ENCODE data around the gene ESPL1. TPM values are rescaled to one million over a fixed set of nuclear protein-coding genes. Genes with fewer than 3 reads are reported as not detected.

The ESPL1 gene
- total and polyA plus RNA-seq, 2 of the 13 experiments (the other 11 are each of a cell fraction or from before 2014, with no cell fraction given) = 5.8 to 11.5 TPM

DNA sequence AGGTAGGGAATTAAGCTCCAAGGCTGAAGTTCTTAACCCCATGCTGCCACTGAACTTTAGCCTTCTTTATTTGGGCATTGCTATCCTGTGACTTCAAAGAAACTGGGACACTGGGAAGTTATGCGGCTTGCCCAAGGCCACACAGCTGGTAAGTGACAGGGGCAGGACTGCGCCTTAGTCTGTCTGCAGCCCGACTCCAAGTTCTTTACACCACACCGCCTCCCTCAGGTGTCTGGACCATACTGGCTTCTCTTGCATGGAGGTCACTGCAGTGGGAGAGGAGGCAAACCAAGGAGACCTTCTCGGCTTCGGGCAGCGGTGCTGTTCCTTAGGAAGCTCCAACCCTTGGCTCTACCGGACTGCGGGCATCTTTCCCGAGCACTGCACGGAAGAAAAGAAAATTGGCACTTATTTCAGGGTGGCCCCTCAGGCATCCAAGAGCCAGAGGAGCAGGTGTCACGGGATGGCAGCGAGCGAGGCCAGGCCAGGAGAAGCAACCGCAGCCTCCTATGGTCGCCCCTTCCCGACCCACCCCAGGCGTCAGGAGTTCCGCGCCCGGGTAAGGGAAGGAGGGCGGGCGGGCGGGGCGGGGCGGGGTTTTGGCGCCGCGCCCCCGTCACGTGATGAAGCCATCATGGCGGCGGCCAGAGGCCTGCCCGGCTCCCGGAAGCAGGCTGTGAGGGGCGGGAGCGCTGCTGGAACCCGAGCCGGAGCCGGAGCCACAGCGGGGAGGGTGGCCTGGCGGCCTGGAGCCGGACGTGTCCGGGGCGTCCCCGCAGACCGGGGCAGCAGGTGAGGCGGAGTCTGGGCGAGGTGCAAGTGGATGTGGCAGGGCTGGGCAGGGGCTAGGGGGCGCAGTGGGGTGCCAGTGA, 16.4 kb upstream of the ESPL1 start (continued):
- TF ChIP-seq KDM5B (CRISPR knock-in tag; IDR thresholded peaks at IDR 0.05; ENCODE audit: borderline replicate concordance) = peak; percentile 52; the same call in 1 of the 2 replicates
- 0 out of 2 replicates have a peak, but pooled peaks have one; percentile 22 for TF ChIP-seq ETV6 (CRISPR knock-in tag; conservative IDR thresholded peaks at IDR 0.05)
- peak; percentile 47; the same call in 1 of the 2 replicates for TF ChIP-seq AKAP8 (CRISPR knock-in tag; IDR thresholded peaks at IDR 0.05)
- TF ChIP-seq RBFOX2 (IDR thresholded peaks at IDR 0.05; ENCODE audit: low read depth, low read length) = peak; percentile 84
- TF ChIP-seq, protein P1, sequence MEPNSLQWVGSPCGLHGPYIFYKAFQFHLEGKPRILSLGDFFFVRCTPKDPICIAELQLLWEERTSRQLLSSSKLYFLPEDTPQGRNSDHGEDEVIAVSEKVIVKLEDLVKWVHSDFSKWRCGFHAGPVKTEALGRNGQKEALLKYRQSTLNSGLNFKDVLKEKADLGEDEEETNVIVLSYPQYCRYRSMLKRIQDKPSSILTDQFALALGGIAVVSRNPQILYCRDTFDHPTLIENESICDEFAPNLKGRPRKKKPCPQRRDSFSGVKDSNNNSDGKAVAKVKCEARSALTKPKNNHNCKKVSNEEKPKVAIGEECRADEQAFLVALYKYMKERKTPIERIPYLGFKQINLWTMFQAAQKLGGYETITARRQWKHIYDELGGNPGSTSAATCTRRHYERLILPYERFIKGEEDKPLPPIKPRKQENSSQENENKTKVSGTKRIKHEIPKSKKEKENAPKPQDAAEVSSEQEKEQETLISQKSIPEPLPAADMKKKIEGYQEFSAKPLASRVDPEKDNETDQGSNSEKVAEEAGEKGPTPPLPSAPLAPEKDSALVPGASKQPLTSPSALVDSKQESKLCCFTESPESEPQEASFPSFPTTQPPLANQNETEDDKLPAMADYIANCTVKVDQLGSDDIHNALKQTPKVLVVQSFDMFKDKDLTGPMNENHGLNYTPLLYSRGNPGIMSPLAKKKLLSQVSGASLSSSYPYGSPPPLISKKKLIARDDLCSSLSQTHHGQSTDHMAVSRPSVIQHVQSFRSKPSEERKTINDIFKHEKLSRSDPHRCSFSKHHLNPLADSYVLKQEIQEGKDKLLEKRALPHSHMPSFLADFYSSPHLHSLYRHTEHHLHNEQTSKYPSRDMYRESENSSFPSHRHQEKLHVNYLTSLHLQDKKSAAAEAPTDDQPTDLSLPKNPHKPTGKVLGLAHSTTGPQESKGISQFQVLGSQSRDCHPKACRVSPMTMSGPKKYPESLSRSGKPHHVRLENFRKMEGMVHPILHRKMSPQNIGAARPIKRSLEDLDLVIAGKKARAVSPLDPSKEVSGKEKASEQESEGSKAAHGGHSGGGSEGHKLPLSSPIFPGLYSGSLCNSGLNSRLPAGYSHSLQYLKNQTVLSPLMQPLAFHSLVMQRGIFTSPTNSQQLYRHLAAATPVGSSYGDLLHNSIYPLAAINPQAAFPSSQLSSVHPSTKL (CRISPR knock-in tag; IDR thresholded peaks at IDR 0.05) = peak; percentile 41
- no peak for TF ChIP-seq ZNF761 (CRISPR knock-in tag; conservative IDR thresholded peaks at IDR 0.05)
- TF ChIP-seq GATAD2A (CRISPR knock-in tag; IDR thresholded peaks at IDR 0.05) = peak; percentile 67
- peak; percentile 91 for TF ChIP-seq ZFY (CRISPR knock-in tag; IDR thresholded peaks at IDR 0.05)
- TF ChIP-seq FIP1L1 (IDR thresholded peaks at IDR 0.05; ENCODE audit: borderline replicate concordance, insufficient read depth, low read depth, low read length) = no peak
- 0 out of 2 replicates have a peak, but pooled peaks have one; percentile 20 for TF ChIP-seq ZNF552 (CRISPR knock-in tag; IDR thresholded peaks at IDR 0.05; ENCODE audit: borderline replicate concordance)
- peak; percentile 51; the same call in 1 of the 2 replicates for TF ChIP-seq MEIS2 (CRISPR knock-in tag; IDR thresholded peaks at IDR 0.05)
- TF ChIP-seq U2AF2 (IDR thresholded peaks at IDR 0.05; ENCODE audit: low read depth, low read length) = no peak
- TF ChIP-seq, protein P2, sequence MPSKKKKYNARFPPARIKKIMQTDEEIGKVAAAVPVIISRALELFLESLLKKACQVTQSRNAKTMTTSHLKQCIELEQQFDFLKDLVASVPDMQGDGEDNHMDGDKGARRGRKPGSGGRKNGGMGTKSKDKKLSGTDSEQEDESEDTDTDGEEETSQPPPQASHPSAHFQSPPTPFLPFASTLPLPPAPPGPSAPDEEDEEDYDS (CRISPR knock-in tag; IDR thresholded peaks at IDR 0.05) = no peak
- 0 out of 2 replicates have a peak, but pooled peaks have one; percentile 39 for TF ChIP-seq NCOA2 (CRISPR knock-in tag; IDR thresholded peaks at IDR 0.05)
- TF ChIP-seq, protein P3, sequence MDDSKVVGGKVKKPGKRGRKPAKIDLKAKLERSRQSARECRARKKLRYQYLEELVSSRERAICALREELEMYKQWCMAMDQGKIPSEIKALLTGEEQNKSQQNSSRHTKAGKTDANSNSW (CRISPR knock-in tag; IDR thresholded peaks at IDR 0.05; ENCODE audit: borderline replicate concordance) = no peak
- TF ChIP-seq RELA (CRISPR knock-in tag; IDR thresholded peaks at IDR 0.05) = no peak
- TF ChIP-seq ZNF274 (CRISPR knock-in tag; IDR thresholded peaks at IDR 0.05) = 0 out of 2 replicates have a peak, but pooled peaks have one; percentile 28
- peak; percentile 48; the same call in 1 of the 2 replicates for TF ChIP-seq ZNF614 (CRISPR knock-in tag; IDR thresholded peaks at IDR 0.05; ENCODE audit: borderline replicate concordance)
- peak; percentile 74; the same call in 1 of the 2 replicates for TF ChIP-seq ZNF547 (CRISPR knock-in tag; IDR thresholded peaks at IDR 0.05)
- TF ChIP-seq, protein P4, sequence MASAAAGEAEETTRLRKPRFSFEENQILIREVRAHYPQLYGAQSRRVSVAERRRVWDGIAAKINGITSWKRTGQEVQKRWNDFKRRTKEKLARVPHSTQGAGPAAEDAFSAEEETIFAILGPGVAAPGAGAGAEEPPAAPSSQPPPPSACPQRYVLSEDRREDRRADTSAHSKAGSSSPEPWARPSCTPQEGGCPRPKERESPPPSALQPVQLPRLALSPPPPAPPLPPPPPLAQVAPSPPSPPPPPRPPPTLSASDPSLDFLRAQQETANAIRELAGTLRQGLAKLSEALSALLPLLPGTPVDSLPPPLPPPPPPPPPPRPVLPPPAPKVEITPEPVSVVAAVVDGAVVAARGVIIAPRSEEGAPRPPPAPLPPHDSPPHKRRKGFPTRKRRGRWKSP (CRISPR knock-in tag; IDR thresholded peaks at IDR 0.05) = peak; percentile 63
- peak; percentile 37 for TF ChIP-seq RAD21 (CRISPR knock-in tag; IDR thresholded peaks at IDR 0.05)
- TF ChIP-seq, protein P5, sequence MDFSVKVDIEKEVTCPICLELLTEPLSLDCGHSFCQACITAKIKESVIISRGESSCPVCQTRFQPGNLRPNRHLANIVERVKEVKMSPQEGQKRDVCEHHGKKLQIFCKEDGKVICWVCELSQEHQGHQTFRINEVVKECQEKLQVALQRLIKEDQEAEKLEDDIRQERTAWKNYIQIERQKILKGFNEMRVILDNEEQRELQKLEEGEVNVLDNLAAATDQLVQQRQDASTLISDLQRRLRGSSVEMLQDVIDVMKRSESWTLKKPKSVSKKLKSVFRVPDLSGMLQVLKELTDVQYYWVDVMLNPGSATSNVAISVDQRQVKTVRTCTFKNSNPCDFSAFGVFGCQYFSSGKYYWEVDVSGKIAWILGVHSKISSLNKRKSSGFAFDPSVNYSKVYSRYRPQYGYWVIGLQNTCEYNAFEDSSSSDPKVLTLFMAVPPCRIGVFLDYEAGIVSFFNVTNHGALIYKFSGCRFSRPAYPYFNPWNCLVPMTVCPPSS (IDR thresholded peaks at IDR 0.05) = no peak
- TF ChIP-seq KLF12 (CRISPR knock-in tag; IDR thresholded peaks at IDR 0.05; ENCODE audit: borderline replicate concordance) = peak; percentile 62; the same call in 1 of the 2 replicates

Measured in HepG2 (cell line).